ENCODE data around the gene CLIC6.
A peak's percentile ranks its signal among the peaks of the same experiment; 100 is the strongest.

CLIC6 gene

DNA sequence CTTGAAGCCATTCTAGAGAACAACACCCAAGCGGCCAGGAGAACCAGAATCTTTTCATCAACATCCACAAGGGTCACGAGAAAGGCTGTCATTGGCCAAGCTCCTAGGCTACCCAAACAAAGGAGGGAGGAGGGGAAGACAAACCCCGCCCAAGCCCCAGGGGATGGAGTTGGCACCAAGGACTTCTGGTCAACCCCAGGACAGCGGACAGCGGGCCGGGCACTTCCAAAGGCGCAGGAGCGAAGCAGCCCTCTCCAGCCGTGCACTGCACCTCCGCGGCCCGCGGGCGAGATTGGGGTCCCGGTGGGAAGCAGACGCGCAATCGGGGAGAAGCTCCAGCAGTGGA, at the start of gene CLIC6:
CLIC6 (plus strand) TSS at position 192 of the 346 bp plus-strand sequence. CDS start 395 bp downstream, outside the sequence.
- no peak for DNase-seq (ENCODE audit: low spot score)

DNA sequence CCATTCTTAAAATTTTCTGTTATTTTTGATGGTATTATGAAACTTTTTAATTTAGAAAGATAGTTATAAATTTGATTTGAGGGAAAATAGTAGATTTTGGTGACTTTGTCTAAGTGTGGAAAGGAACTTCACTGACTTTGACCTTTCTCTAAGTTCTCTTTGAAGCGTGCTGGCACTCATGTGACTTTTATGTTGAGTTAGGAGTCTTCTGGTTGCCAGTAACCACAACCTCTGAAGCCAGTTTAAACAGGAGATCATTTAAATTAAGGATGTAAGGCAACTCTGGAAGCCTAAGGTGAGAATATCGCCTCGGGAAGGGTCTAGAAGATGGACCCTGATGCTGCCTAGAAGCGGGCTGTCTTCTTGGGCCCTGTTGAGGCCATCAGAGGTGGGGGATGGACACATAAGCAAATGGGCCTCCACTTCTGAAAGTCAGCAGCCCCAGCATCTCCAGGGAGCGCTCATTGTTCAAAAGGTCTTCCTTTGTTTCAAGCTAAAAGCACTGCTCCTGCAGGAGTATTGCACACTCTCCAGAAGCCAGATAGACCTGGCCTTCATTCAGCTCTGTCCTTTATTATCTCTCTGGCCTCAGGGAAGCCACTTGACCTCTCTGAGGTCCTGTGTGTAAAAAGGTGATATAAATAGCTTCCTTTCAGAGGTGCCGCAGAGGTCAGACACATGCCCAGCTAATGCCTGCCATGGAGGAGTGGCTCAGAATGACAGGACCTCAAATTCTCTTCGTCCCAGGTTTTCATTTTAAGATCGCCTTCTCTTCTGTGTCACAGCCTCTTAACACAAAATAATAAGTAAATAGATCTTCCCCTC, 48.7 kb upstream of the CLIC6 start:
- DNase-seq (ENCODE audit: low spot score), result no peak

DNA sequence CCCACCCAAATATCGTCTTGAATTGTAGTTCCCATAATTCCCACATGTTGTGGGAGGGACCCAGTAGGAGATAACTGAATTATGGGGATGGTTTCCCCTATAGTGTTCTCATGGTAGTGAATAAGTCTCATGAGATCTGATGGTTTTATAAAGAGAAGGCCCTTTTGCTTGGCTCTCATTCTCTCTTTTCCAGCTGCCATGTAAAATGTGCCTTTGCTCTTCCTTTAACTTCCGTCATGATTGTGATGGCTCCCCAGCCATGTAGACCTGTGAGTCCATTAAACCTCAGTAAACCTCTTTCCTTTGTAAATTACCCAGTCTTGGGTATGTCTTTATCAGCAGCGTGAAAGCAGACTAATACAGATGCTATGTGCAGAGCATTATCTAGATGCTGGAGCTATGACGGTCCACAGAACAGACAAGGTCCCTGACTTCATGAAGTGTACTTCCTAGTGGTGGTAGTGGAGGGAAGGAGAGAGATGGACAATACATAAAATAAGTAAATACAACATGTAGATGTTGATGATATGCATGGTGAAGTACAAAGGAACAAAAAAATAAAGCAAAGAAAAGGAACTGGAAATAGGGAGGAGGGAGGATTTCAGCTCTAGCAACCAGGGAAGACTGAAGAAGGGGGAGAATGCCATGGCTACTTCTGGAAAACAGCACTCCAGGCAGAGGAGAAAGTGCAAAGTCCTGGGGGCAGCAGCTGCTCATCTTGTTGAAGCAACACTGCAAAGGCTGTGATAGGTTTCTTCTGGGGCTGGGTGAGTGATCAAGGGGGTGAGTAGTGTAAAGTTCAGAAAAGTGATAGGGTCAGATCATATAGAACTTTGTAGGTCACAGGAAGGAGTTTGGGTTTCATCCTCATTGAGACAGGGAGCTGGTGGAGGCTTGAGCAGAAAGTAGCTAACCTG, 47.1 kb upstream of the CLIC6 start:
- no peak for DNase-seq (ENCODE audit: low spot score)

DNA sequence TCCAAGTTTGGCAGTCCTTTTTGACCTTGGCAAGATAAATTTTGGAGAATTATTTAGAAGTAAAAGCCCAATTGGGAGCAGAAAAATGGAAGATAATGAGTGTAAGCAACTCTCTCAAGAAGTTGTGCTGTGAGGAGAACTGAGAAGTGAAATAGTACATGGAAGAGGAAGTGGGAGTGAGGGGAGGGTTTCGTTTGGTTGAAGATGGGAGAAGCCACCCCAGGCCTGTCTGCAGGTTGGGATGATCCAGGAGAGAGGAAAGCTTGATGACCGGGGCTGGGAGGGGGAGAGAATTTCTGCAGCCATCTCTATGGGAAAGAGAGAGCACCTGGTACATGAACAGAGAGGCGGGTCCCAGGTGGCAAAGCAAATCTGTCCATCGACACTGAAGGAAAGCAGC, 45.3 kb upstream of the CLIC6 start:
- no peak for DNase-seq (ENCODE audit: low spot score)

DNA sequence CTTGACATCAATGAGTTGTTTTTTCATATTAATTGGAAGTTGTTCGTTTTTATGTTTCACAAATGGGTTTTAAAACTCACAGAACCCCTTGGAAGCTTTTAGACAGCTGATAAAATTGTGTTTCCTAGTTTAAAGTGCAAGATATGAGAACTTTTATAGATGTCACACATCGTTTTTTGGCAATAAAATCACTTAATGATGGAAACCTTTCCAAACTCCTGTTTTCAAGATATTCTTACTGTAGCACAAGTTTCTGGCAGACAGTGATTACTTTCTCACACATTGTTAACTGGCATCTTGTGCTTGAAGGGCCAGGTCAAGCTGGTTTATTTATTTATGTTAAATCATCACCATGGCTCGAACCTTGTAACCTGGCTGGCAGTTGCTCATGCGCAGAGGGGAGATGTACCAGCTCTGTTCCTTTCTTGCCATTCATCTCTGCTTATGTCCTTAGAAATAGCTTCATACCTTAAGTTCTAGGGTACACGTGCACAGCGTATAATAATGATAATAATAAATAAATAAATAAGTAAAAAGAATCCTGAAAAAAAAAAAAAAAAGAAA, 43.7 kb upstream of the CLIC6 start:
- no peak for DNase-seq (ENCODE audit: low spot score)

DNA sequence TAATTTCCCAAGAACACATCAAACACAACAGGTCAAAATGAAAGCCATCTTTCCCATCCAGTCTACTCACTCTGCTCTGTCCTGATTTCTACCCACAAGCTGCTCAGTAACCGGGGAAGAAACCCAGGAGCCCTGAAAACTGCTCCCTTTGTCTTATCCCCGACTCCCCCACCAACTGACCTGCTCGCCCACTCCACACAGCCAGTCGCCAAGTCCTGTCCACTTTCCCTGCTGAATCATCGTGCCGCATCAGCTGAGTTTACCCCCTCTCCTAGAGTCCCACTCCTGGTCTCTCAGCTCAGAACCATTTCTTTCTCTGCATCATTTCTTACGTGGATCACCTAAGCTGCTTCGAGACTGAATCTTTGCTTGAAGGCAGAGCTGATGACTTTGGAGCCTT, 42.7 kb upstream of the CLIC6 start:
- no peak for DNase-seq (ENCODE audit: low spot score)

DNA sequence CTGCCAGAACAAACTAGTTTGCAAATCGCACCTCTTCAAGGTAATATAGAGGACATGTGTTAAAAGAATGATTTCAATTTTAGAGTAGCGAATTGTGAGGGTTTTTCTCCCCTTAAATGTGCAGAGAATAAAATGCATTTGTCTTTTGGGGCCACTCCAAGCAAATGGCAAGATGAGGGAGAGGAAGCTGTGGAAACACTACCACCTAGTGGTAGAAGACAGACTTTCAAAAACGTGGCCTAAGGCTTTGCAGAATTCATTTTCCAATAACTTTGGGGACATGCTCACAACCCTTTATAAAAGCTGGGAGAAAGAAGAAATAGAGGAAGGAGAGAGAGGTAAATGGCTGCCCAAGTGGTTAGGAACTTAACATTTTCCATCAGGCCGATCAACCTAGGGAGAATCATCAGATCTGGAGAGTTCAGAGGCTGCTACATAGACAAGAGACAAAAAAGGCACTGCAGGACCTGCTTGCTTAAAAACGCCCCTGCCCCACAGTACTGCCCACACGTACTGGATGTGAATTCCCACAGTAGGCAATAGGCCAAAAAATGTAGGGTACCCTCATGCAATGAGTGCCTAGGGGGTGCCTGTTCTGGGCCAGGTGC, 38.2 kb upstream of the CLIC6 start:
- DNase-seq (ENCODE audit: low spot score), result peak; percentile 67

DNA sequence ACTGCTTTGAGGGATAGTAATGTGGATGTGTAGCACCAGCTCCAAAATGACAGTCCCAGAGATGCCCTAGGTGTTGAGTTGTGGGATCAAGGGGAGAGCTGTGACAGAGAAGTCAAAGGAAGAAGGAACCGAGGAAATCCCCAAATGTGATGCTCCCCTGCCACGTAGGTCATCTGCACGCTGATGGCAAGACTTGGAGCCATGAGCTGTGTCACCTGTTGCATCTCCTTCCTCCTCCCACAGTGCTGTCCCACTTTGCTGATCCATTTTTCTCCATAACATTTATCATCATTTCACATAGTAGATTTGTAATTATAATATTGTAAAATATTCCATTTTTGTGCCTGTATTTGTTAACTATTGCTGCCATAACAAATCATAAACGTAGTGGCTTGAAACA, 36.3 kb upstream of the CLIC6 start:
- DNase-seq (ENCODE audit: low spot score), result no peak

DNA sequence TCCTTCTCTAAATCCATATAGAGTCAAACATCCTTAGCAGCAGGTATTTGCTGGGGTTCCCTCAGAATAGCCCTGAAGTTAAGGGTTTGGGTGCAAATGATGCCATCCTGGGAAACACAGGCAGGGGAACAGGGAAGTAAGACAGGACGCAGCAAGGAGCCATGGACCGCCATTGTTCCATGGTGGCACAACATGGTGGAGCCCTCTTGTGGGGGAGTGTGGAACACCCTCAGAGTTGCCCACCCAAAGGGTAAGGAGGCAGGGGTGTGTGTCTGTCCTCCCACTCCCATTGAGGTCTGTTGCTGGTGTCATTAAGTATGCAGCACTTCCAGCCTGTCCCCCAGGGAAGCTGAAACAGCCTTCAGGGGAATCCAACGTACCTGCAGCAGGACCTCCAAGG, 33.5 kb upstream of the CLIC6 start:
- DNase-seq (ENCODE audit: low spot score), result no peak

DNA sequence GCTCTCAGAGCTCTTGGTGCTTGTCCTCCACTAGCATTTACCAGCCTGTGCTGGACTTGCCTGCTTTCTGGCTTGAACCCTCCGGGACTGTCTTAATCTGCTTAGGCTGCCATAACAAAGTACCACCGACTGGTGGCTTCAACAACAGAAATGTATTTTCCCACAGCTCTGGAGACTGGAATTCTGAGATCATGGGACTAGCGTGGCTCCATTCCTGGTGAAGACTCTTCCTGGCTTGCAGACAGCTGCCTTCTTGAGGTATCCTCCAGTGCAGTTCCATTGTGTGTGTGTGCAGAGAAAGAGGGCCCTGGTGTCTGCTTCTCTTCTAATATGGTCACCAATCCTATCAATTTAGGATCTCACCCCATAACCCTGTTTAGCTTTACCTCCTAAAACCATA, 31.8 kb upstream of the CLIC6 start:
- no peak for DNase-seq (ENCODE audit: low spot score)

DNA sequence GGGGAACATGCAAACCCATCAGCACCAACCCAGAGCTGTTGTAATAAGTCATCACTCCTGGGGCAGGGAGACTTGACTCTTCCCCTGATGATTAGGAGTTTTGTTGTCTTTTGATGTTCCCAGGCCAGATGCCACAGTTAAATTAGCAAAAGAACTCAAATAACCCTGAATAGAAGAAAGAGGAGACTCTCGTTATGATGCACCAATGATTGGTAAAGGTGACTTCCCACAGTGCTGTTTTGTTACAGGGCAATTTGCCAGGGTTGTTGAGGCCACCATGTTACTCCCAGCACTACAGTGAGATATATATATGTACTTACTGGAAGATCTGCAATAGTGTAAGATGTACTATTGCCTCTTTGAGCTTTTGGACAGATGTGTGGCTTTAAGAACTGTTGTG, 29.5 kb upstream of the CLIC6 start:
- no peak for DNase-seq (ENCODE audit: low spot score)

DNA sequence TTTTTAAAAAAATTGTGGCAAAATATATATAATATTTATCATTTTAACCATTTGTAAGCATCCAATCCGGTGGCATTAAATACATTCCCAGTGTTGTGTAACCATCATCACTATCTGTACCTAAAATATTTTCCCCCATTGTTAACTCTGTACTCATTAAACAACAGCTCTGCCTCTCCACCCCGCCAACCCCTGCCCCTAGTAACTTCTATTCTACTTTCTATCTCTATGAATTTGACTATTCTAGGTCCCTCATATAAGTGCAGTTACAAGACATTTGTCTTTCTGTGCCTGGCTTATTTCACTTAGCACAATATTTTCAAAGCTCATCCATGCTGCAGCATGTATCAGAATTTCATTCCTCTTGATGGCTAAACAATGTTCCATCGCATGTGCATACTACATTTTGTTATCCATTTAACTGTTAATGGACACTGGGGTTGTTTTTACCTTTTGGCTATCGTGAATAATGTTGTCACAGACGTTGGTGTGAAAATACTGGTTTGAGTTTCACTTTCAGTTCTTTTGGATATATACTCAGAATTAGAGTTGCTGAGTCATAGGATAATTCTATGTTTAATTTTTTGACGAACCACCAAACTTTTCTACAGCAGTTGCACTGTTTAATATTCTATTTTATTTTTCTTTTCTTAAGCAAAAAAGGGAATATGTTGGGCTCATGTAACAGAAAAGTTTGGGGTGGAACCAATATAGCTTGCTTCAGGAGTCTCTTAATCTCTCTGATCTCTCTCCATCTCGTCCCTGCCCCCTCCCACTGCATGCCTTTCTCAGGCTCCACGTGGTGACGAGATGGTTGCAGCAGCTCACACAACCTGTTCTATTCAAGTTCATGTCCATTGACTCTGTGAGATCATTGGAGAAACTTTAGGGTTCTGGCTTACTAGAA, 28.7 kb upstream of the CLIC6 start:
- peak; percentile 63 for DNase-seq (ENCODE audit: low spot score)

DNA sequence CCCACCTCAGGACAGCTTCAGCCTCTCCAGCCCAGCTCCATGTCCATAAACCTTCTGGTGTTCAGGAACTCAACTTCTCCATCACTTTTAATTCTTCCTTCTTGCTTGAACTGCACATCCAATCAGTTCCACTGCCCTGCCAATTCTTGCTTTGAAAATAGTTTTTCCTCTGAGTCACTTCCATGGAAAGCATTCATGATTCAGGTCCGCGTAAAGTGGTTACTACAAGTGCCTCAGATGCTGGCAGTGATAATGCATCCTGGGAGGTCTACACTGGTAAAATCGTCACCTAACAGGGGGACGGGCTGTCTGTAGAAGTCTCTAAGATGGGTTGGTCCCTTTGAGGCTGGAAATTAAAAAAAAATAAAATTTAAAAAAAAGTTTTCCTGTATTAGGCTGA, 27.9 kb upstream of the CLIC6 start:
- DNase-seq (ENCODE audit: low spot score), result no peak

DNA sequence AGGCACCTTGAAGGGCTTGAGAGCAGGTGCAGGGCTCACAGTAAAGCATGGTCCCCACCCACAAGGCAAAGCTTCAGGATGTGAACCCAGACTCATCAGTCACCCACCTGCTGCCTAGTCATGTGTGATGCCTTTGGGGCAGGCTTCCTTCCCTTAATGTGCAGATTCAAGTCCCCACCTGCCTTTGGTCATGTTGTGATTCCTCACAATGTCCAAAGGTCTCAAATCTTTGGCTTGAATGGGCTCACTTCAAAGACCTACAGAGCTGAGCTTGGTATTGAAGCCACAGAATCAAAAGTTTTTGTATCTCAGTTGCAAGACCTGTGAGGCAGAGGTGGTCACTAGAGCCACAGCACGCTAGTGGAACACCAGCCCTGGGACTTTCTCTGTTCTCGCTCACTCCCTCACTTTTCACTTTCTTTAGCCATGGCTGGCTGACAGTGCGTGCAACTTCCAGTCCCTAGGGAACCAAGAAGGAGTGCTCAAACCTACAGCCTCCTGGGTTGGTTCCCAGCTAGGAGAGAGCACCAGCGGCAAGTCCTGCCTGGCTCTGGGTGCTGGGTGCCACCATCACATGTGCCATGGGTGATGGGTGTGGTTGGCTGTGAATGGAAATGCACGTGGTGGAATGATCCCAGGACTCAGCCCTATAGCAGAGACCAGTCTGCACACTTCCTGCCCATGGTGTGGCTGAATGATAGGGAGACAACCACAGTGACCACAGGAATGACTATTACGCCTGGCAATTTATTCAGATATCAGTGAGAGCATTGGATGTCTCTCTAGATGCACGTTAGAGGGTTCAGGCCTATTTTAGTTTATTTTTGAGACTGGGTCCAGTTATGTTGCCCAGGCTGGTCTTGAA, 26.4 kb upstream of the CLIC6 start:
- DNase-seq (ENCODE audit: low spot score), result no peak

DNA sequence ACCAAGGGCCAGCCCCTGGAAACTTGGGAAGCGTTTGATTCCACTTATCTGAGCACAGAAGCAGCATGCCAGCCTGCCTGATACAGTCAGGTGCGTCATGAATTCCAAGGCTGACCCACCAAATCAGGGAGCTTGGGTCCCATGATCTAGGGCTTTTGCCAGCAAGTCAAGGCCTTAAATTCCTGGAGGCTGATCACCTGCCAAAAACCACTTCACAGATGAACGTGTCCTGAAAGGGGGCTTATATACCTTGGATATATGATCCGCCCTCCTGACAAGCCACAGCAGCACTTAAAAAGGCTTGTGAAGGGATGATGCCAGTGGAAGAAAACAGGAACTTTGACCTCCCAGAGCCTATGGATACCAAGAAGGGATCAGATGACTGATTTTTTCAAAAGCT, 24.0 kb upstream of the CLIC6 start:
- DNase-seq (ENCODE audit: low spot score), result no peak

DNA sequence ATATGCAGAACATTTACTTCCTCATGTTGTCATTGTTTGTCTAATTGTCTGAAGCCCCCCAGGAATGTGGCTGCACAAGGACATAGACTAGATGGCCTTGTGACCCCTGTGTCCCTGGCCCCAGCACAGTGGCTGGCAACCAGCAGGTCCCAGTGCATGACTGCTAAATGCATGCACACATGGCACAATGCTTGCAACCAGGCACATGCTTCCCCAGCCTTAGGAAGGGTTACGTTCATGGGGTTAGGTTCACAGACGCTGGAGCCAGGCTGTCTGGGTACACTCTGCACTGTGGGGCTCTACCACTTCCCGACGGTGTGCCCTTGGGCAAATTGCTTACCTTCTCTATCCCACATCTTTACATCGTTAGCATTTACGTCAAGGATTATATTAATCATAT, 21.2 kb upstream of the CLIC6 start:
- DNase-seq (ENCODE audit: low spot score), result no peak

DNA sequence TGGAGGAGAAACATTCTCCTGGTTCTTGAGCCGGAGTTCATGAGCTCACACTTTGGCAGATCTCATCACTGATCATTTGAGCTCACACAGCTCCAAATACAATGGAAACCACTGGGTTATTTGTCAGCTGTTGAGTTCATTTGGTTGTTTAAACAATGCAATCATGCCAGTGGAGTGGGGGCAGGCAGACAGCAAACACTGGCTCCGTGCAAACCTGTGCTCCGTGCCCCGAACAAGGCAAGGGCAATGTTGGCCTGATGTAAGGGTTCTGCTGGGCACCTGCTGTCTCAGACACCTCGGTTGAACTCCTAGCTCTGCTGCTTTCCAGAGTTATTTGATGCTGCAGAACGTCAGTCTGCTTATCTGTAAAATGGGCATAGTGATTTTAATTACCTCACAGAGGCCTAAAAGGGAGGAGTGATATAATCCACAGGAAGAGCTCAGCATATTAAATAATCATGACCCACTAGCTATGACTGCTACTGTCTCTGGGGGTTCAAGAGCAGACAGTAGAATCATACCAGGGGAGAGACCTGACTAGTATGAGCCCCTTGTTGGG, 20.0 kb upstream of the CLIC6 start:
- DNase-seq (ENCODE audit: low spot score), result no peak

DNA sequence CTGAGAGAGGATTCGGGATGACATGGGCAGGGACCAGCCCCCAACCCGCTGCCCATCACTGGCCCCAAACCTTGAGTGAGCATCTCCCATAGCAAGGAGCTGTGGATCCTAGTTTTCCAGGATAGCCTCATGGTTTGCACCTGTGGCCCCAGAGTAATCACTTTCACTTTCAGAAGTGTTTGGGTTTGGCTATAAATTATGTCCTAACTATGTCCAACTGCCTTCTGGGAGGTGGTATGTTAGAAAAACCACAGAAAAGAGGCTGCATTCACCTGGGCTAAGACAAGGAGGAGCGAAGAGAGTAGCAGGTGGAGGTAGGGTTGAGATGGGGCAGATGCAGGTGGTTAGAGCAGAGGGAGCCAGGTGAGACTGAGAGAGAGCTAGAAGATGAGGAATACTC, 19.4 kb upstream of the CLIC6 start:
- DNase-seq (ENCODE audit: low spot score), result no peak

DNA sequence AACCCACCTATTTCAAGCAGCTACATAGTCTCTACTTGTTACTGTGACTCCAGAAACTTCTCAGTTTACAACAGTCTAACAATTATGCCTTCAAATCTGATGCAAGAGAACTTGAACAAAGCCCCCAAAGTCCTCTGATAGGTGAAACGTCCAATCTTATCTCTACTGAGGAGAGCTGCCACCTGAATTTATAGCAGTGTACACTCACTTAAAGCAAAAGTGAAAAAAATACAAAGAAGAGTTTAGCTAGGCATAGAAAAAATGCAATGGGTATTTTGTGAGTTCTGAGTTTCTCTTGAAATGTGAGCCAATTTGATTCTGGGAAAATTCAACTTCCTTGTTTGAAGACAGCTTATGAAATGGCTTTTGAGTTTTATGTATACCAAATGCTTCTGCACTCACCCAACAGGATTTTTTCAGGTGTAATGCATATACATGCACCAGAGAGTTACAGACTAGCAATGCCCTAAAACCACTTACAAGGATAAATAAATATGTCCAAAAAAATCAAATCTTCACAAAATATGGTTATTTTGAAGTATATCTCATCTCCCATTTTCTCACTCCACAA, 17.8 kb upstream of the CLIC6 start:
- DNase-seq (ENCODE audit: low spot score), result no peak

DNA sequence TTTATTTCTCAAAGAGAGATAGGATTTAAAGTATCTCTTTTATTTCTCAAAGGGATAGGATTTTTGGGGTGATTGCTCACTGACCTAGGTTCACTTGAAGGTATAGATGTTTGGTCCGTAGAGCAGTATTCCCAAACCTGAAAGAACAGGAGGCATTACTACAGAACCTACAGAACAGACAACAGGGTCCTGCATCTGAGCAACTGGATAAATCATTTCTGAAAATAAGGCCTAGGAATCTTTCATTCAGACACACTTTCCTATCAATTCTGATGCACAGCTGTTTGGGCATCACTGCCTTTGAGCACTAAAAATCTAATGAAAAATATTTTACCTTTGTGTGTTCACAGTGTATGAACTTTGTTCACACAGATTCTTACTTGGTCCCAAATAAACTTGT, 17.2 kb upstream of the CLIC6 start:
- DNase-seq (ENCODE audit: low spot score), result no peak
